A172 (cell line): Measurements from ENCODE around the gene RIOK1. TPM values are rescaled to one million over a fixed set of nuclear protein-coding genes. Genes with fewer than 3 reads are reported as not detected.
"Not testable (repeated sequence)": the region's sequence is repeated elsewhere in the genome, so short reads cannot be mapped to it uniquely, and the experiment has no call there.

Experiments used
- DNase-seq: peaks from one replicate; pipeline ENCODE4 v3.0.0-alpha.2; 2015; ENCODE audit warnings: low spot score
- total RNA-seq: library from RNA; depleted of rRNA; stranded (reverse); fragments of >200 nt; shearing (Covaris generic); gene quantifications from 2 replicates; pipeline ENCODE4 v1.2.3, GENCODE V29; 2014; rRNA removed

Gene RIOK1
- total RNA-seq, 1 experiment from 2014 or later = 14.0 TPM

- no peak for DNase-seq
Observed at GRCh38 chr6:7441048-7441775, 51.6 kb downstream of the RIOK1 start.

- no peak for DNase-seq
Observed at GRCh38 chr6:7442467-7442866, 52.9 kb downstream of the RIOK1 start.

GRCh38 chr6:7445101-7445500 is 55.5 kb downstream of the RIOK1 start:
- DNase-seq = no peak

- DNase-seq = no peak
Observed at GRCh38 chr6:7445885-7446461, 56.4 kb downstream of the RIOK1 start.

- no peak for DNase-seq
Observed at GRCh38 chr6:7446619-7447325, 57.2 kb downstream of the RIOK1 start.

- DNase-seq = no peak
Observed at GRCh38 chr6:7448232-7448631, 58.6 kb downstream of the RIOK1 start.

GRCh38 chr6:7449018-7449417 is 59.4 kb downstream of the RIOK1 start:
- no peak for DNase-seq

- no peak for DNase-seq
Observed at GRCh38 chr6:7451326-7451725, 61.7 kb downstream of the RIOK1 start.

GRCh38 chr6:7452898-7453297 is 63.3 kb downstream of the RIOK1 start:
- no peak for DNase-seq

GRCh38 chr6:7454696-7455358 is 65.2 kb downstream of the RIOK1 start:
- no peak for DNase-seq

- not testable (repeated sequence) for DNase-seq
Observed at GRCh38 chr6:7456302-7456701, 66.7 kb downstream of the RIOK1 start.

GRCh38 chr6:7461416-7461815 is 71.8 kb downstream of the RIOK1 start:
- DNase-seq = no peak

GRCh38 chr6:7463785-7464184 is 74.2 kb downstream of the RIOK1 start:
- no peak for DNase-seq

GRCh38 chr6:7467007-7467897 is 77.6 kb downstream of the RIOK1 start:
- DNase-seq = no peak

Other genes starting within 250 kb of the RIOK1 start
- 110 TPM in 2 replicates for gene SSR1, start 76.6 kb upstream of the RIOK1 start, total RNA-seq
- not detected in 2 replicates for gene CAGE1, start 66 bp upstream of the RIOK1 start, total RNA-seq
- gene DSP, start 151.9 kb downstream of the RIOK1 start, total RNA-seq = 39.5 and 40.9 TPM in 2 replicates
- gene SNRNP48, start 200.4 kb downstream of the RIOK1 start, total RNA-seq = 12.6 and 17.0 TPM in 2 replicates